Activated naive CD4-positive, alpha-beta T cell treated with anti-CD3 and anti-CD28 coated beads, Interleukin-2, amount 10 ng/mL, durations not matched to agents 7 days and 5 days (primary cell): Measurements from ENCODE around the gene SPCS2.
"Not testable (repeated sequence)": the region's sequence is repeated elsewhere in the genome, so short reads cannot be mapped to it uniquely, and the experiment has no call there.

Experiments used
- CTCF ChIA-PET: fragments of 350-600 bp; sonication (Branson Sonifier 250); formaldehyde crosslinking; loops from one replicate; lab custom pipeline; 2021; ENCODE audit warnings: antibody characterized with exemption; lab: Charles Lee
- DNase-seq: peaks from one replicate; pipeline ENCODE4 v3.0.0-alpha.2; 2020
- H3K27ac Mint-ChIP-seq: one replicate; pipeline ENCODE4 v1.8.0; 2021; ENCODE audit warnings: mild to moderate bottlenecking, moderate library complexity, mixed read lengths
- H3K27me3 Mint-ChIP-seq: one replicate; pipeline ENCODE4 v1.8.0; 2021; ENCODE audit warnings: mild to moderate bottlenecking, mixed read lengths
- H3K36me3 Mint-ChIP-seq: one replicate; pipeline ENCODE4 v1.8.0; 2021; ENCODE audit warnings: mixed read lengths
- H3K4me1 Mint-ChIP-seq: one replicate; pipeline ENCODE4 v1.8.0; 2021; ENCODE audit warnings: mixed read lengths
- H3K4me3 Mint-ChIP-seq: one replicate; pipeline ENCODE4 v1.8.0; 2021; ENCODE audit warnings: mild to moderate bottlenecking, moderate library complexity, mixed read lengths
- H3K9me3 Mint-ChIP-seq: one replicate; pipeline ENCODE4 v1.8.0; 2021; ENCODE audit warnings: mixed read lengths

Gene SPCS2

DNA sequence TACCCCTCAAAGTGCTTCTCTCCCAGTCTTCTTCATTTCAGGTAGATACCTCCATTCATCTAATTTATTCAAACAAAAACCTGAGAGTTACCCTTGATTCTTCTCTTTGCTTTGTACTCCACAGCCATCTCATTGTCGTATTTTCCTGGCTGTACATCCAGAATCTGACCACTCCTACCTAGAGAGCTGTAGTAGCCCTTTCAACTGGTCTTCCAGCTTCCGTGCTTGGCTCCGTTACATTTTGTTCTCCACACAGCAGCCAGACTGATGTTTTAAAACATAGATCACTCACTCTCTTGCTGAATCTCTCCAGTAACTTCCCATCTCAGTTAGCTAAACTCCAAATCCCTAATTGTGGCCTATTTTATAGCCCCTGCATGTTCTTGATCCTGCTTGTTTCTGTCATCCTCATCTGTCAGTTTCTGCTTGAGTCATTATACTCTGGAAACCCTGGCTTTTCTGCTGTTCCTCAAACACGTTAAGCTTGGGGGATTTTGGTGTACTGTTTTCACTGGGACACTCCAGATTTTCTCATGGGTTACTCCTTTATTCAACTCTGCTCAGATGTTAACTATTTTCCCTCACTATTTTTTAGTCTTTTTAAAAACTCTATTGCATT, 7.4 kb downstream of the SPCS2 start:
- no peaks in the 10 kb centered on the region for H3K27me3 Mint-ChIP-seq
- no peak overlapping the region for H3K27ac Mint-ChIP-seq
- H3K36me3 Mint-ChIP-seq: peaks cover 43% of the 10 kb centered on the region
- no peak for DNase-seq
- H3K4me3 Mint-ChIP-seq: no peak overlapping the region
- CTCF ChIA-PET: no interaction called here
- no peaks in the 10 kb centered on the region for H3K9me3 Mint-ChIP-seq
- H3K4me1 Mint-ChIP-seq: peaks cover 43% of the 10 kb centered on the region

DNA sequence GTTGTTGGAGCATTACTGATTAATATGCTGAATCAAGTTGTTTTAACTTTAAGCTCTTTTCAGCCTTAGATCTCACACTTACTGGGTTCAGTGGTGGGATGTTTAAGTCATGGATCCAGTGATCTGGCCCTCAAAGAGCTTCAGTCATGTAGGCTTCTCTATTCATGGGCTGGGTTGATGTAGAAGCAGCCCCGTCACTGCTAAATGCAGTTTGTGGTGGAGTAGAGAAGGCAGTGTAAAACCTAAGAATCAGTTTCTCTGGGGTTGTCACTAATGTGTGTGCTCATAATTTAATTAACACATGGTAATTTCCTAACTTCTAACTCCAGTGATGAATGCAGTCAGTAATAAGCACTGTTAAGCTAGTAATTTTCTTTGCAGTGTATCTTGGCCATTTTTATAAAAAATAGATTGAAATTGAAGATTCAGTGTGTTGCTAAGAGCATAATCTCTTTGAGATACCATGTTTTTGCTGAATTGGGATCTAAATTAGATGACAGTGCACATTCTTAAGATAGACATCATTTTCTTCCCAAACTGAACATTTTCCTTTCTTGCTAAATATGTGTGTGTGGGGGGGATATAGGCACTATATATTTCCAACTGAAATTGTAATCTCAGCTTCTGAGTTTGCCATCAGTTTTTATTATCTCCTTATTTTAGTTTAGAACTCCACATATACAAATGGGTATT, 9.0 kb downstream of the SPCS2 start:
- DNase-seq: no peak
- Mint-ChIP-seq H3K9me3 (no peaks in the 10 kb centered on the region), H3K27ac (no peak overlapping the region), H3K36me3 (peaks cover 37% of the 10 kb centered on the region), H3K4me3 (no peak overlapping the region), H3K4me1 (peaks cover 46% of the 10 kb centered on the region), H3K27me3 (no peaks in the 10 kb centered on the region)
- CTCF ChIA-PET: interaction anchor here (0.7 kb wide), 1 partner anchor 32 kb away, joined by 3 read pairs; no protein-coding TSS in a partner anchor

DNA sequence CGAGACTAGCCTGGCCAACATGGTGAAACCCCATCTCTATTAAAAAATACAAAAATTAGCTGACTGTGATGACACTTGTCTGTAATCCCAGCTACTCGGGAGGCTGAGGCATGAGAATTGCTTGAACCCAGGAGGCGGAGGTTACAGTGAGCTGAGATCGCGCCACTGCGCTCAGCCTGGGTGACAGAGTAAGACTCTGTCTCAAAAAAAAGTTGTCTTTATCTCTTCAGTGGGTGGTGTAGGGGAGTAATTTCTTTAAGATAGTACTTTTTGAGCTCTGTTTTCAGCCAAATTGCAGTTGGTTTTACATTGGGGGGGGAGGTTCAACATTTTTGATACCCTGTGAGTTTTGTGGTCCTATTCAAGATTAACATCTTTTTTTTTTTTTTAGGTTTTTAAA, 11.1 kb downstream of the SPCS2 start:
- not testable (repeated sequence) for H3K9me3 Mint-ChIP-seq, H3K4me3 Mint-ChIP-seq, H3K27me3 Mint-ChIP-seq, DNase-seq, H3K27ac Mint-ChIP-seq
- H3K4me1 Mint-ChIP-seq: peaks cover 37% of the 10 kb centered on the region
- CTCF ChIA-PET: interaction anchor here (0.9 to 1.5 kb wide), 2 partner anchors 31 to 310 kb away, joined by 3 to 4 read pairs; no protein-coding TSS in a partner anchor
- peaks cover 35% of the 10 kb centered on the region for H3K36me3 Mint-ChIP-seq

DNA sequence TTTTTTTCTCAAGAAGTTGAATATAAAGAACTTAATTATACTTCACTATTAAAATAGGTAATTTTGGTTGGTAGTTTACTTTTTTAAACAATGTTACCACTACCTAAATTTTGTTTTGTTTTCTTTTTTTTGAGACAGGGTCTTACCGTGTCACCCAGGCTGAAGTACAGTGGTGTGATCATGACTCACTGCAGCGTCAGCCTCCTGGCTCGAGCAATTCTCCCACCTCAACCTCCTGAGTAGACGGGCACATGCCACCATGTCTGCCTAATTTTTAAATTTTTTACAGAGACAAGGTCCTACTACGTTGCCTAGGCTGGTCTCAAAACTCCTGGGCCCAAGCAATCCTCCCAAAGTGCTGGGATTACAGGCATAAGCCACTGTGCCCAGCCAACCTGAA, 17.6 kb downstream of the SPCS2 start:
- CTCF ChIA-PET: no interaction called here
- Mint-ChIP-seq H3K27me3 (no peaks in the 10 kb centered on the region), H3K4me3 (no peak overlapping the region), H3K4me1 (peaks cover 17% of the 10 kb centered on the region), H3K9me3 (no peaks in the 10 kb centered on the region), H3K36me3 (peaks cover 42% of the 10 kb centered on the region), H3K27ac (no peak overlapping the region)
- no peak for DNase-seq

DNA sequence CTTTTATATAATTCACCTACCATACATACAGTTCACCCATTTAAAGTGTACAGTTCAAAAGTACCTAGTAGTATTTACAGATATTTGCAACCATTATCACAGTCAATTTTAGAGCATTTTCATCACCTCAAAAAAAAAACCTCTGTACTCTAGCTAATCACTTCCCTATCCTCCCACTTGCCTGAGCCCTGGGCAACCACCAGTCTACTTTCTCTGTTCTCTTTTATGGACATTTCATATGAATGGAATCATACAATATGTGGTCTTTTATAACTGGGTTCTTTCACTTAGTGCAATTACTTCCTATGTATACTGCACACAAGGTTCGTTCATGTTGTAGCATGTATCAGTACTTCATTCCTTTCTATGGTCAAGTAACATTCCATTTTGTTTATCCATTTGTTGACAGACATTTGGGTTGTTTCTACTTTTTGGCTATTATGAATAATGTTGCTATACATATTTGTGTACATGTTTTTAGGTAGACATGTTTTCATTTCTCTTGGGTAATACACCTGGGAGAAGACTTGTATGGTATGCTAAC, 21.9 kb downstream of the SPCS2 start:
- Mint-ChIP-seq H3K4me3 (no peak overlapping the region), H3K4me1 (no peaks in the 10 kb centered on the region), H3K27ac (no peak overlapping the region), H3K9me3 (no peaks in the 10 kb centered on the region), H3K27me3 (no peaks in the 10 kb centered on the region), H3K36me3 (peaks cover 51% of the 10 kb centered on the region)
- CTCF ChIA-PET: no interaction called here
- DNase-seq: no peak

DNA sequence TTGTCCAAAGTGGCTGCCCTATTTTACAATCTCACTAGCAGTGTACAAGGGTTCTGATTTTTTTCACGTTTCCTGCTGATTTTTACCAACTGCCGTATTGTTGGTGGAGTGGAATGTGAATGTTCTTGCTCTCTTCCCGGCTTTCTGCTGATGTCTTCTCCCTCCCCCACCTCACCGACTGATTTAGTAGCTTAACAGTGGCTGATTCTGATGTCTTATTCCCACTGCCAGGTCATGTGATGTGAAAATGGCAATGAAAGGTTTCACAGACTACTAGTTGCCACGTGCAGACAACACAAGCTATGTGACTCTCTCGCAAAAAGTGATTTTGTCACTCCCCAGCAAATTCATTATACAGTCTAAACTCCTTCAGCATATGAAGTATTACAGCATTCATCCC, 22.4 kb downstream of the SPCS2 start:
- H3K36me3 Mint-ChIP-seq: peaks cover 55% of the 10 kb centered on the region
- no peak for DNase-seq
- no peaks in the 10 kb centered on the region for H3K9me3 Mint-ChIP-seq
- no peaks in the 10 kb centered on the region for H3K27me3 Mint-ChIP-seq
- H3K4me3 Mint-ChIP-seq: no peak overlapping the region
- no peaks in the 10 kb centered on the region for H3K4me1 Mint-ChIP-seq
- CTCF ChIA-PET: interaction anchor here (0.9 kb wide), 1 partner anchor 40 kb away, joined by 3 read pairs; no protein-coding TSS in a partner anchor
- H3K27ac Mint-ChIP-seq: no peak overlapping the region

DNA sequence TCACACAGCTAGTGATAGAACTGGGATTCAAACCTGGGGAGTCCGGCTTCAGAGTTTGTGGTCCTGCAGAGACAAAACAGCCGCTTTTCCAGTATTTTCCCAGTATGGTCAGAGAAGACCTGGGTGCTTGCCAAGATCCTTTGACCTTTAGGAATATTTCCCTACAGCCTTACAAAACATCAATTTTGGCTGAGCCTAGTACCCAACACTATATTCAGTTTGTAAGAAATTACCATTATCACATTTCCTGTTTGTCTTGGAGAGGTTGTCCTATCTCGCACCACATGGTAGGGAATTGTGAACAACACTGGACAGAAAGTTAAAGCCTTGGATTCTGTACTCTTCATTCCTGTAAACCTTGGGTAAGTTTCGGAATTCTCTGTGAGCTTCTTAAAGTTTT, 29.0 kb downstream of the SPCS2 start:
- no peak for DNase-seq
- H3K4me3 Mint-ChIP-seq: no peak overlapping the region
- no peaks in the 10 kb centered on the region for H3K9me3 Mint-ChIP-seq
- CTCF ChIA-PET: no interaction called here
- H3K36me3 Mint-ChIP-seq: peaks cover 49% of the 10 kb centered on the region
- H3K27me3 Mint-ChIP-seq: no peaks in the 10 kb centered on the region
- H3K27ac Mint-ChIP-seq: no peak overlapping the region
- H3K4me1 Mint-ChIP-seq: no peaks in the 10 kb centered on the region

DNA sequence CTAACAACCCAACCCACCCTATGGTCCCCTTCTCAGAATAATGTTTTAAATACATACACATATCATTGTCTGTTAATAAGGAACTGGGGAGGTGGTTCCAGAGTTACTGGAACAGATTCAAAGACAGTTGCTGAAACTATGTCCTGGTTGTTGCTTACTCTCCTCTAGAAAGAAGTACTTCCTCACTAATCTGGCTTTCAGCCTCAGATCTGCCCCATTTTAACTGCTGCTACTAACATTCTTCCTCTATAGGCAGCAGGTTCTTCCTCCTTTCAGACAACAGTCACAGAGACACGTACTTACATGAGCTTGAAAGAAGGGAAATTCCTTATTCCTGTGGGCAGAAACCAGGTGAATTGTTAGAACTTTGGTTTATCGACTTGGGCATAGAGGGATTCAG, 31.6 kb downstream of the SPCS2 start:
- H3K9me3 Mint-ChIP-seq: no peaks in the 10 kb centered on the region
- no peak overlapping the region for H3K27ac Mint-ChIP-seq
- CTCF ChIA-PET: no interaction called here
- H3K36me3 Mint-ChIP-seq: peaks cover 27% of the 10 kb centered on the region
- DNase-seq: no peak
- no peak overlapping the region for H3K4me3 Mint-ChIP-seq
- H3K4me1 Mint-ChIP-seq: no peaks in the 10 kb centered on the region
- H3K27me3 Mint-ChIP-seq: no peaks in the 10 kb centered on the region

DNA sequence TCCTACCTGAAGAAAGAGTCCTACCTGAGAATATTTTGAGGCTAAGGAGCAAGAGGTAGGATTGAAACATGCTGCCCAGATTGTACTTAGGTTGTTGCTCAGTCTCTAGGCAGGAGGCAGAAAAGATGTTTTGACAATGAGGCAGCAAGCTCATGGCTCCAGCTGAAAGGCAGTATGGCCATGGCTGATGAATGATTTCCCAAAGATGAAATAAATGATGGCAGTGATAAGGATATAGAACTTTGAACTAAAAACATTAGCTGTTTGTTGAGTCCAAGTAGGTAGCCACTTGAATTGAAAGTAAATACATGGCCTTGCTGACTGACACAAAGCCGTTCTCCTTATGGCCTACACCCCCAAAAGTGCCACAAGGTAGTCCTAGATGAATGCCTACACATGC, 32.8 kb downstream of the SPCS2 start:
- Mint-ChIP-seq H3K4me1 (no peaks in the 10 kb centered on the region), H3K4me3 (no peak overlapping the region)
- CTCF ChIA-PET: no interaction called here

DNA sequence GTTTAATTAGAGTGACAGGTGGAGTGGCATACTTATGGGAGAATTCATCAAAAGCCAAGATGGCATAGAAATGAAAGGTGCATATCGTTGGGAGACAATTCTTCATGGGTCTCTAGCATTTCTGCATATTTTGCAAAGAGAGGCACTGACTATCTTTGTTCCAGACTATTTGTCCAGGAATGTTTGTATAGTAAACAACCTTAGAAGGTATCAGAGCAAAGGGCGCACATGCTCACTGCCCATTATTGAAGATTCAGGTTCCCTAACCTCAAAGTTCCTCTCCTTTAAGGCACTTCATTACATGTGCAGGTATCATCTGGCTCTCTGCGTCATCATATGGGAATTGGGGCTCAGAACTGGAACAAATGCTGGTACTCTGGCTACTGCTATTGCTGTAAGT, 35.0 kb downstream of the SPCS2 start:
- CTCF ChIA-PET: no interaction called here
- H3K27ac Mint-ChIP-seq: no peak overlapping the region
- H3K4me1 Mint-ChIP-seq: peaks cover 3% of the 10 kb centered on the region
- no peak for DNase-seq
- H3K36me3 Mint-ChIP-seq: peaks cover 14% of the 10 kb centered on the region
- no peak overlapping the region for H3K4me3 Mint-ChIP-seq
- H3K9me3 Mint-ChIP-seq: no peaks in the 10 kb centered on the region
- peaks cover 3% of the 10 kb centered on the region for H3K27me3 Mint-ChIP-seq

More for the DNA sequence above, 32.8 kb downstream of the SPCS2 start:
- Mint-ChIP-seq H3K27ac (no peak overlapping the region), H3K36me3 (peaks cover 20% of the 10 kb centered on the region), H3K27me3 (no peaks in the 10 kb centered on the region), H3K9me3 (no peaks in the 10 kb centered on the region)
- no peak for DNase-seq

DNA sequence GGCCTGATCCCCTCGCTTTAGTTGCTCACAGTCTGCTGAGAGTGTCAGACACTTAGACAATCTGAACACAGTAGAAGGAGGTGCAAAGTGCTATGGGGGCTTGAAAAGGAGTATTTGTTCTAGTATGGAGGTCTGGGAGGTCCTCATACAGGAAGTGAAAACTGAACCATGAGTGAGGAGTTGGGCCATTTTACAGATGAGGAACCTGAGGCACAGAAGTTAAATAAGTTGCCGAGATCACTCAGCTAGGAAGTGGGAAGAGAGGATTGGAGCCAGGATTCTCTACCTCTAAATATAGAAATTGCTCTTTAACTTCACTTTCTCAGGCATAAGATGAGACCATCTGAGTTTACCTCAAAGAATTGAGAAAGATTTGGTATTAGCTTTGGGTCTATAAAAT, 35.7 kb downstream of the SPCS2 start:
- Mint-ChIP-seq H3K27ac (no peak overlapping the region), H3K4me3 (no peak overlapping the region), H3K36me3 (peaks cover 12% of the 10 kb centered on the region), H3K9me3 (no peaks in the 10 kb centered on the region), H3K4me1 (peaks cover 8% of the 10 kb centered on the region), H3K27me3 (peaks cover 3% of the 10 kb centered on the region)
- CTCF ChIA-PET: no interaction called here
- no peak for DNase-seq

DNA sequence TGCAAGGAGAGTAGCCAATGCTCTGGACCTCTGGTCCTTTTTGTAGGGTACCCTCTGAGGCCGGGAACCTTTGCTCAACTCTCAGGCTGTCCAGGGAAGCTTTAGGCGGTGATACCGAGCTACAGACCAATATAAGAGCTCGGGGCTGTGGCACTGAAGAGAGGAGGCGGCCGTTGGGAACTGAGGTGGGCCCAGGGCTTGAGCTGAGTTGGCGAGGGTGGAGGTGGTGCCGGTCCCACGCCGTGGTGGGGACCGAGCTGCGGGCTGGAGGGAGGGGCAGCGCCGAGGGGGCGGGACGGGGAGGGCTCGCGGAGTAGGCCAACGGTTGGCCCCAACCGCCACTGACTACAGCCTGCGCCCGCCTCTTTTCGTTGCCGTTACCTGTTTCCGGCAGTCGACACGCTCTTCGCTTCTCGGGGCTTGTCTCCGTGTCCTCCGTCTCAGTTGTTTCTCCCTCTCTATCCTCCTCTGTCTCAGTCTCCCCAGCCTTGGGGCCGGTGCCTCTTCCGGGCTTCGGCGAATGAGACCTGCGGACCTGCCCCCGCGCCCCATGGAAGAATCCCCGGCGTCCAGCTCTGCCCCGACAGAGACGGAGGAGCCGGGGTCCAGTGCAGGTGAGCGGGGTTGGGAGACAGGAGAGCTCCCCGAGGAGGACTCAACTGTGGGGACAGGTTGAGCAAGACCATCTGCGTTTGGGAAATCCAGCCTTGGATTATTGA, 39.6 kb downstream of the SPCS2 start, which contains the start of gene NEU3:
Gene NEU3, plus strand, starts transcription at position 393 of the 719 bp plus-strand sequence. Its CDS starts 128 bp downstream, at position 521.
- CTCF ChIA-PET: interaction anchor here (0.7 to 1.7 kb wide), 6 partner anchors 11 to 260 kb away, joined by 3 to 7 read pairs (median 3); no protein-coding TSS in a partner anchor
- Mint-ChIP-seq H3K4me1 (peaks cover 28% of the 10 kb centered on the region), H3K27me3 (peaks cover 3% of the 10 kb centered on the region), H3K36me3 (peaks cover 4% of the 10 kb centered on the region), H3K4me3 (peak within 1 kb of the TSS; percentile 87), H3K27ac (peak within 1 kb of the TSS; percentile 79), H3K9me3 (no peaks in the 10 kb centered on the region)
- peak; percentile 92 for DNase-seq

DNA sequence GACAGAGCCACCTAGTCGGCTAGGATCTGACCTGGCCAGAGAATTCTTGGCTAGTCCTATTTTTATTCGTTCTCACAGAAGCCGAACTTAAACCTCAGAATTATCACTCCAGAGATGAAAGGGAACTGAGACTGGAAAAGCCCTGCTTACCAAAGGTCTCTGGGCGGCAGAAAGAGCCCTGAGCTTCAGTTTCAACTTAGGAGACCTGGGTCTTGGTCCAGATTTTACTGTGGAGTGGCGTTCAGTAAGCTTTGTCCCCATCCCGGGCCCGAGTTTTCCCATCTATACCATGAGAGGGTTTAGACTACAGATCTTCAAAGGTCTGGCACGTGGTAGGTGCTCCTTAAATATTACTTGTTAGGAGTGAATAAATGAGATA, 40.2 kb downstream of the SPCS2 start:
- Mint-ChIP-seq H3K4me1 (peaks cover 28% of the 10 kb centered on the region), H3K27me3 (peaks cover 3% of the 10 kb centered on the region), H3K27ac (peak overlapping the region; percentile 79), H3K36me3 (peaks cover 4% of the 10 kb centered on the region), H3K4me3 (peak overlapping the region; percentile 87), H3K9me3 (no peaks in the 10 kb centered on the region)
- CTCF ChIA-PET: interaction anchor here (0.7 to 1.7 kb wide), 6 partner anchors 11 to 260 kb away, joined by 3 to 7 read pairs (median 3); no protein-coding TSS in a partner anchor
- DNase-seq: peak; percentile 27

DNA sequence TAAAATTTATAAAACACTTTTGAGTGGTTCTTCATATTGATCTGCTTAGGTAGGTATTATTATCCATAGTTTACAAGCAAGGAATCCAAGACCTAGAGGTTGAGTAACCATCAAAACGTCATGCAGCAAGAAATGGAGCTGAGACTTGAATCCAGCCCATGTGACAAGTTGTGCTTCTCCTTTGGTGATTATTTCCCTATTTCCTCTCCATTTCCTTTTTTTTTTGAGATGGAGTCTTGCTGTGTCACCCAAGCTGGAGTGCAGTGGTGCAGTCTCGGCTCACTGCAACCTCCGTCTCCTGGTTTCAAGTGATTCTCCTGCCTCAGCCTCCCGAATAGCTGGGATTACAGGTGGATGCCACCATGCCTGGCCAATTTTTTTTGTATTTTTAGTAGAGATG, 41.1 kb downstream of the SPCS2 start:
- DNase-seq, H3K27me3 Mint-ChIP-seq, H3K27ac Mint-ChIP-seq, H3K36me3 Mint-ChIP-seq, H3K9me3 Mint-ChIP-seq: not testable (repeated sequence)
- peak overlapping the region; percentile 17 for H3K4me3 Mint-ChIP-seq
- CTCF ChIA-PET: interaction anchor here (1.7 kb wide), 1 partner anchor 32 kb away, joined by 7 read pairs; no protein-coding TSS in a partner anchor
- peaks cover 28% of the 10 kb centered on the region for H3K4me1 Mint-ChIP-seq
